Astrocyte (in vitro differentiated cells and primary cell): Measurements from ENCODE around the gene UBTD2. TPM values are rescaled to one million over a fixed set of nuclear protein-coding genes. Genes with fewer than 3 reads are reported as not detected.
"Not testable (repeated sequence)": the region's sequence is repeated elsewhere in the genome, so short reads cannot be mapped to it uniquely, and the experiment has no call there.

Experiments
- DNase-seq: peaks from one replicate; pipeline ENCODE4 v3.0.0-alpha.2; 2010; ENCODE audit warnings: low read depth
- FAIRE-seq: peaks from 2 replicates; lab custom pipeline; 2011; peaks lifted over from hg19 to GRCh38; lab: Jason Lieb, UNC
- H2AFZ ChIP-seq: 2 replicates; pipeline ENCODE4 v1.6.0; 2012; ENCODE audit warnings: low read depth, low read length, inconsistent platforms
- H3K27ac ChIP-seq: 2 replicates; pipeline ENCODE4 v1.5.1; 2011; ENCODE audit warnings: low read depth, low read length, inconsistent platforms
- H3K27me3 ChIP-seq: 2 replicates; pipeline ENCODE4 v1.6.0; 2011; ENCODE audit warnings: low read length, inconsistent platforms; ENCODE audit not compliant: insufficient read depth
- H3K36me3 ChIP-seq: 2 replicates; pipeline ENCODE4 v1.5.1; 2011; ENCODE audit warnings: low read length, inconsistent platforms; ENCODE audit not compliant: insufficient read depth
- H3K4me1 ChIP-seq: 2 replicates; pipeline ENCODE4 v1.5.1; 2011; ENCODE audit warnings: low read length, inconsistent platforms; ENCODE audit not compliant: insufficient read depth
- H3K4me2 ChIP-seq: 2 replicates; pipeline ENCODE4 v1.6.0; 2012; ENCODE audit warnings: low read length, inconsistent platforms
- H3K4me3 ChIP-seq: 2 replicates; pipeline ENCODE4 v1.5.1; 2011; ENCODE audit warnings: low read depth, mild to moderate bottlenecking, low read length, inconsistent platforms; ENCODE audit not compliant: insufficient read depth
- H3K79me2 ChIP-seq: 2 replicates; pipeline ENCODE4 v1.6.0; 2012; ENCODE audit warnings: mild to moderate bottlenecking, low read length, inconsistent platforms; ENCODE audit not compliant: insufficient read depth
- H3K9ac ChIP-seq: 2 replicates; pipeline ENCODE4 v1.6.0; 2012; ENCODE audit warnings: mild to moderate bottlenecking, low read length, inconsistent platforms
- H3K9me3 ChIP-seq: 2 replicates; pipeline ENCODE4 v1.5.1; 2012; ENCODE audit warnings: low read depth, mild to moderate bottlenecking, low read length, inconsistent platforms; ENCODE audit not compliant: insufficient read depth
- H4K20me1 ChIP-seq: 2 replicates; pipeline ENCODE4 v1.6.0; 2012; ENCODE audit warnings: low read length, inconsistent platforms; ENCODE audit not compliant: insufficient read depth
- H3K27ac Mint-ChIP-seq: one replicate; pipeline ENCODE4 v1.8.0; 2021; ENCODE audit warnings: mild to moderate bottlenecking, mixed read lengths; ENCODE audit not compliant: unreplicated experiment
- H3K27me3 Mint-ChIP-seq: one replicate; pipeline ENCODE4 v1.8.0; 2021; ENCODE audit warnings: low read depth, mixed read lengths; ENCODE audit not compliant: unreplicated experiment
- H3K36me3 Mint-ChIP-seq: one replicate; pipeline ENCODE4 v1.8.0; 2021; ENCODE audit warnings: low read depth, mixed read lengths; ENCODE audit not compliant: unreplicated experiment
- H3K4me1 Mint-ChIP-seq: one replicate; pipeline ENCODE4 v1.8.0; 2021; ENCODE audit warnings: low read depth, mixed read lengths; ENCODE audit not compliant: unreplicated experiment
- H3K4me3 Mint-ChIP-seq: one replicate; pipeline ENCODE4 v1.8.0; 2021; ENCODE audit warnings: mild to moderate bottlenecking, moderate library complexity, mixed read lengths; ENCODE audit not compliant: unreplicated experiment
- H3K9me3 Mint-ChIP-seq: one replicate; pipeline ENCODE4 v1.8.0; 2021; ENCODE audit warnings: mild to moderate bottlenecking, mixed read lengths; ENCODE audit not compliant: unreplicated experiment
- CTCF ChIP-seq: IDR thresholded peaks from 2 replicates; pipeline ENCODE4 v1.5.1; 2011; ENCODE audit warnings: low read depth, mild to moderate bottlenecking, inconsistent platforms, low read length, moderate library complexity; ENCODE audit not compliant: insufficient read depth
- EZH2 ChIP-seq: IDR thresholded peaks from 2 replicates; pipeline ENCODE4 v1.6.1; 2012; ENCODE audit warnings: mild to moderate bottlenecking, low read length, inconsistent platforms; ENCODE audit not compliant: insufficient read depth
- total RNA-seq: library from RNA; stranded (reverse); gene quantifications from 2 replicates; pipeline ENCODE4 v1.2.1, GENCODE V29; 2021

The UBTD2 gene
- total RNA-seq, 1 donor from 2014 or later: 34.2 TPM

GRCh38 chr5:172293745-172294342, 10.3 kb upstream of the UBTD2 start:
- no peak overlapping the region for H3K27ac ChIP-seq
- H3K9me3 ChIP-seq: no peaks in the 10 kb centered on the region
- H3K9me3 Mint-ChIP-seq: no peaks in the 10 kb centered on the region
- H3K36me3 Mint-ChIP-seq: no peaks in the 10 kb centered on the region
- no peaks in the 10 kb centered on the region for H3K4me1 ChIP-seq
- no peaks in the 10 kb centered on the region for H4K20me1 ChIP-seq
- no peak overlapping the region for H3K4me2 ChIP-seq
- no peak overlapping the region for H3K27ac Mint-ChIP-seq
- H3K36me3 ChIP-seq: no peaks in the 10 kb centered on the region
- H3K27me3 Mint-ChIP-seq: no peaks in the 10 kb centered on the region
- DNase-seq (no peak), FAIRE-seq (no peak)
- H3K9ac ChIP-seq: no peak overlapping the region
- peaks cover 8% of the 10 kb centered on the region for H3K27me3 ChIP-seq
- no peak for TF ChIP-seq CTCF
- TF ChIP-seq EZH2: no peak
- H3K79me2 ChIP-seq: no peaks in the 10 kb centered on the region
- H2AFZ ChIP-seq: no peak overlapping the region
- peaks cover 2% of the 10 kb centered on the region for H3K4me1 Mint-ChIP-seq
- H3K4me3 Mint-ChIP-seq: no peak overlapping the region
- no peak overlapping the region for H3K4me3 ChIP-seq

DNA sequence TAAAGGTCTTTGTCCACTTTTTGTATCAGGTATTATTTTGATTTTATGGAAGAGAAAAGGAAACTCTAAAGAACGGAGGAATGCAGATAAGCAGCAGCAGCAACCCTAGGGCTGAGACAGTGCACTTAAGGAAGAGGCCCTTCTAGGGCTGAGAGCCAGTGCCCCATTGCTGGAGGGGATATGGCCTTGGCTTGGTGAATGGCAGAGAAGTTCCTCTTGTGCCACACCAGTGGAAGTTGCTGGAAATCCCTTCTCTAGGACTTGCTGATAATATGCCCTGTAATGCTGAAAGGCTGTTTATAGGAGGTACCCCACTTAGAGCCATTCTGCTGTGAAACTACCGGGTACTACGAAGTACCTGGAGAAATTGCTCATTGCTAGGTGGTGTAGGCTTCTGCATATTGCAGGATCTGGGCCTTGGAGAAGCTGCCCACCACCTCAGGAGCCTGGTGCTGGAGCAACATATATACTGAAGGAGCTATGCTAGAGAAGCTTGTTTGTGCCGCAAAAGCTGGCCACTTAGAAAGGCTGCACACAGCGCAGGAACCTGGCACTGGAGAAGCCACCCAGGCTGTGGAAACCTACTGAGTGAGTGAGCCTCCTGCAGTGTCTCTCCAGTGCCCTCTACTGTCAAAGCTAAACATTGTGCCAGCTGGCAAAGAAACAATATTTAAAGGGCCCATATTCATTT, 9.6 kb upstream of the UBTD2 start:
- no peaks in the 10 kb centered on the region for H3K4me1 ChIP-seq
- H3K27me3 ChIP-seq: peaks cover 8% of the 10 kb centered on the region
- no peak overlapping the region for H3K27ac ChIP-seq
- DNase-seq (peak; percentile 43), FAIRE-seq (peak; percentile 77)
- peak overlapping the region; percentile 34 for H3K27ac Mint-ChIP-seq
- H3K36me3 ChIP-seq: no peaks in the 10 kb centered on the region
- peaks cover 2% of the 10 kb centered on the region for H3K4me1 Mint-ChIP-seq
- no peak overlapping the region for H3K4me3 Mint-ChIP-seq
- H3K9me3 ChIP-seq: no peaks in the 10 kb centered on the region
- H3K4me2 ChIP-seq: no peak overlapping the region
- no peaks in the 10 kb centered on the region for H3K79me2 ChIP-seq
- no peaks in the 10 kb centered on the region for H3K9me3 Mint-ChIP-seq
- no peaks in the 10 kb centered on the region for H3K27me3 Mint-ChIP-seq
- H2AFZ ChIP-seq: no peak overlapping the region
- H3K9ac ChIP-seq: no peak overlapping the region
- H3K4me3 ChIP-seq: no peak overlapping the region
- H4K20me1 ChIP-seq: no peaks in the 10 kb centered on the region
- H3K36me3 Mint-ChIP-seq: no peaks in the 10 kb centered on the region
- TF ChIP-seq EZH2 (no peak), CTCF (peak; percentile 93)

DNA sequence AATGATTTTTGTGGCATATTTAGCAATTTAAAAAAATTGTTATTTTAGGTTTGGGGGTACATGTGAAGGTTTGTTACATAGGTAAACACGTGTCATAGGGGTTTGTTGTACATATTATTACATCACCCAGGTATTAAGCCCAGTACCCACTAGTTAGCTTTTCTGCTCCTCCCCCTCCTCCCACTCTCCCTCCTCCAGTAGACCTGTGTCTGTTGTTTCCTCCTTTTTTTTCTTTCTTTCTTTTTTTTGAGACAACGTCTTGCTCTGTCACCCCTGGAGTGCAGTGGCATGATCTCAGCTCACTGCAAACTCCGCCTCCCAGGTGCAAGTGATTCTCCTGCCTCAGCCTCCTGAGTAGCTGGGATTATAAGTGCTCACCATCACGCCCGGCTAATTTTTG, 8.3 kb upstream of the UBTD2 start:
- not testable (repeated sequence) for H3K36me3 ChIP-seq, H3K79me2 ChIP-seq, H3K9me3 ChIP-seq, H3K4me1 ChIP-seq, H3K27ac ChIP-seq, H3K27me3 Mint-ChIP-seq, FAIRE-seq, H3K4me3 ChIP-seq, H3K36me3 Mint-ChIP-seq, H3K27ac Mint-ChIP-seq, H3K9ac ChIP-seq, H4K20me1 ChIP-seq, H3K27me3 ChIP-seq, H2AFZ ChIP-seq, H3K4me1 Mint-ChIP-seq, H3K9me3 Mint-ChIP-seq, DNase-seq, H3K4me3 Mint-ChIP-seq, H3K4me2 ChIP-seq
